ENCODE results near the gene SGCA. TPM values are rescaled to one million over a fixed set of nuclear protein-coding genes. Genes with fewer than 3 reads are reported as not detected.

SGCA gene
- total and polyA plus RNA-seq, 2 of the 13 experiments (the other 11 are each of a cell fraction or from before 2014, with no cell fraction given) = not detected

- peak; percentile 47; the same call in 1 of the 2 replicates for TF ChIP-seq ZNF598 (CRISPR knock-in tag; IDR thresholded peaks at IDR 0.05; ENCODE audit: borderline replicate concordance)
- no peak for TF ChIP-seq NFIB (CRISPR knock-in tag; IDR thresholded peaks at IDR 0.05; ENCODE audit: borderline replicate concordance)
- TF ChIP-seq PHF5A (CRISPR knock-in tag; IDR thresholded peaks at IDR 0.05; ENCODE audit: low read depth, unreplicated experiment) = no peak
- no peak for TF ChIP-seq MBD4 (IDR thresholded peaks at IDR 0.05; ENCODE audit: borderline replicate concordance, low read length)
- TF ChIP-seq, protein P1, sequence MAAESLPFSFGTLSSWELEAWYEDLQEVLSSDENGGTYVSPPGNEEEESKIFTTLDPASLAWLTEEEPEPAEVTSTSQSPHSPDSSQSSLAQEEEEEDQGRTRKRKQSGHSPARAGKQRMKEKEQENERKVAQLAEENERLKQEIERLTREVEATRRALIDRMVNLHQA (CRISPR knock-in tag; IDR thresholded peaks at IDR 0.05) = no peak
- no peak for TF ChIP-seq CENPX (CRISPR knock-in tag; IDR thresholded peaks at IDR 0.05)
- no peak for TF ChIP-seq ZNF101 (CRISPR knock-in tag; IDR thresholded peaks at IDR 0.05; ENCODE audit: borderline replicate concordance, low read depth)
- peak; percentile 64; the same call in 1 of the 2 replicates for TF ChIP-seq CEBPB (IDR thresholded peaks at IDR 0.05; ENCODE audit: borderline replicate concordance, low read depth, low read length)
- TF ChIP-seq KDM4B (CRISPR knock-in tag; IDR thresholded peaks at IDR 0.05) = no peak
- TF ChIP-seq, protein P2, sequence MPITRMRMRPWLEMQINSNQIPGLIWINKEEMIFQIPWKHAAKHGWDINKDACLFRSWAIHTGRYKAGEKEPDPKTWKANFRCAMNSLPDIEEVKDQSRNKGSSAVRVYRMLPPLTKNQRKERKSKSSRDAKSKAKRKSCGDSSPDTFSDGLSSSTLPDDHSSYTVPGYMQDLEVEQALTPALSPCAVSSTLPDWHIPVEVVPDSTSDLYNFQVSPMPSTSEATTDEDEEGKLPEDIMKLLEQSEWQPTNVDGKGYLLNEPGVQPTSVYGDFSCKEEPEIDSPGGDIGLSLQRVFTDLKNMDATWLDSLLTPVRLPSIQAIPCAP (CRISPR knock-in tag; IDR thresholded peaks at IDR 0.05; ENCODE audit: low read depth) = no peak
- TF ChIP-seq KAT2B (IDR thresholded peaks at IDR 0.05; ENCODE audit: borderline replicate concordance, low read depth, low read length) = no peak
- TF ChIP-seq, protein P3, sequence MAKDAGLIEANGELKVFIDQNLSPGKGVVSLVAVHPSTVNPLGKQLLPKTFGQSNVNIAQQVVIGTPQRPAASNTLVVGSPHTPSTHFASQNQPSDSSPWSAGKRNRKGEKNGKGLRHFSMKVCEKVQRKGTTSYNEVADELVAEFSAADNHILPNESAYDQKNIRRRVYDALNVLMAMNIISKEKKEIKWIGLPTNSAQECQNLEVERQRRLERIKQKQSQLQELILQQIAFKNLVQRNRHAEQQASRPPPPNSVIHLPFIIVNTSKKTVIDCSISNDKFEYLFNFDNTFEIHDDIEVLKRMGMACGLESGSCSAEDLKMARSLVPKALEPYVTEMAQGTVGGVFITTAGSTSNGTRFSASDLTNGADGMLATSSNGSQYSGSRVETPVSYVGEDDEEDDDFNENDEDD (CRISPR knock-in tag; IDR thresholded peaks at IDR 0.05; ENCODE audit: borderline replicate concordance) = no peak
- no peak for TF ChIP-seq NKX3-1 (CRISPR knock-in tag; IDR thresholded peaks at IDR 0.05)
- TF ChIP-seq, protein P4, sequence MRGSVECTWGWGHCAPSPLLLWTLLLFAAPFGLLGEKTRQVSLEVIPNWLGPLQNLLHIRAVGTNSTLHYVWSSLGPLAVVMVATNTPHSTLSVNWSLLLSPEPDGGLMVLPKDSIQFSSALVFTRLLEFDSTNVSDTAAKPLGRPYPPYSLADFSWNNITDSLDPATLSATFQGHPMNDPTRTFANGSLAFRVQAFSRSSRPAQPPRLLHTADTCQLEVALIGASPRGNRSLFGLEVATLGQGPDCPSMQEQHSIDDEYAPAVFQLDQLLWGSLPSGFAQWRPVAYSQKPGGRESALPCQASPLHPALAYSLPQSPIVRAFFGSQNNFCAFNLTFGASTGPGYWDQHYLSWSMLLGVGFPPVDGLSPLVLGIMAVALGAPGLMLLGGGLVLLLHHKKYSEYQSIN (CRISPR knock-in tag; IDR thresholded peaks at IDR 0.05; ENCODE audit: borderline replicate concordance) = no peak
- TF ChIP-seq CBX1 (IDR thresholded peaks at IDR 0.05; ENCODE audit: low read depth) = no peak
- TF ChIP-seq REL (CRISPR knock-in tag; conservative IDR thresholded peaks at IDR 0.05) = no peak
- no peak for TF ChIP-seq SATB2 (CRISPR knock-in tag; IDR thresholded peaks at IDR 0.05)
- TF ChIP-seq HNRNPH1 (optimal IDR thresholded peaks at IDR 0.05; ENCODE audit: low read depth, low read length) = no peak
- peak; percentile 57; the same call in 1 of the 2 replicates for TF ChIP-seq ZMYM2 (CRISPR knock-in tag; IDR thresholded peaks at IDR 0.05)
- peak; percentile 33; the same call in 1 of the 2 replicates for TF ChIP-seq SPEN (CRISPR knock-in tag; IDR thresholded peaks at IDR 0.05; ENCODE audit: low read depth)
- peak; percentile 65 for TF ChIP-seq CEBPG (CRISPR knock-in tag; IDR thresholded peaks at IDR 0.05)
- TF ChIP-seq ZNF256 (CRISPR knock-in tag; conservative IDR thresholded peaks at IDR 0.05) = no peak
- no peak for TF ChIP-seq ELF4 (CRISPR knock-in tag; IDR thresholded peaks at IDR 0.05; ENCODE audit: borderline replicate concordance)
- TF ChIP-seq FOXJ3 (CRISPR knock-in tag; IDR thresholded peaks at IDR 0.05; ENCODE audit: borderline replicate concordance) = no peak
- TF ChIP-seq TBP (CRISPR knock-in tag; IDR thresholded peaks at IDR 0.05) = no peak
- TF ChIP-seq, protein P5, sequence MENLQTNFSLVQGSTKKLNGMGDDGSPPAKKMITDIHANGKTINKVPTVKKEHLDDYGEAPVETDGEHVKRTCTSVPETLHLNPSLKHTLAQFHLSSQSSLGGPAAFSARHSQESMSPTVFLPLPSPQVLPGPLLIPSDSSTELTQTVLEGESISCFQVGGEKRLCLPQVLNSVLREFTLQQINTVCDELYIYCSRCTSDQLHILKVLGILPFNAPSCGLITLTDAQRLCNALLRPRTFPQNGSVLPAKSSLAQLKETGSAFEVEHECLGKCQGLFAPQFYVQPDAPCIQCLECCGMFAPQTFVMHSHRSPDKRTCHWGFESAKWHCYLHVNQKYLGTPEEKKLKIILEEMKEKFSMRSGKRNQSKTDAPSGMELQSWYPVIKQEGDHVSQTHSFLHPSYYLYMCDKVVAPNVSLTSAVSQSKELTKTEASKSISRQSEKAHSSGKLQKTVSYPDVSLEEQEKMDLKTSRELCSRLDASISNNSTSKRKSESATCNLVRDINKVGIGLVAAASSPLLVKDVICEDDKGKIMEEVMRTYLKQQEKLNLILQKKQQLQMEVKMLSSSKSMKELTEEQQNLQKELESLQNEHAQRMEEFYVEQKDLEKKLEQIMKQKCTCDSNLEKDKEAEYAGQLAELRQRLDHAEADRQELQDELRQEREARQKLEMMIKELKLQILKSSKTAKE (CRISPR knock-in tag; IDR thresholded peaks at IDR 0.05; ENCODE audit: borderline replicate concordance) = no peak
- peak; percentile 84 for TF ChIP-seq PHF21A (CRISPR knock-in tag; IDR thresholded peaks at IDR 0.05)
These were observed 54.2 kb downstream of the SGCA start (continued) for GRCh38 chr17:50219939-50220465.
